Ishikawa (cell line): ENCODE data around the gene CPE.

Experiments
- CEBPB ChIP-seq: IDR thresholded peaks from 2 replicates; pipeline ENCODE4 v1.6.1; 2012
- CREB1 ChIP-seq: IDR thresholded peaks from 2 replicates; pipeline ENCODE4 v1.6.1; 2012; ENCODE audit warnings: low read depth
- EGR1 ChIP-seq: IDR thresholded peaks from 2 replicates; pipeline ENCODE4 v1.6.1; 2012
- EP300 ChIP-seq: IDR thresholded peaks from 2 replicates; pipeline ENCODE4 v1.6.1; 2012; ENCODE audit warnings: borderline replicate concordance
- RAD21 ChIP-seq: IDR thresholded peaks from 2 replicates; pipeline ENCODE4 v1.6.1; 2012; ENCODE audit warnings: low read depth
- REST ChIP-seq: IDR thresholded peaks from 2 replicates; pipeline ENCODE4 v1.6.1; 2012; ENCODE audit warnings: low read depth, mild to moderate bottlenecking
- TCF12 ChIP-seq: IDR thresholded peaks from 2 replicates; pipeline ENCODE4 v1.6.1; 2012; ENCODE audit warnings: low read depth
- TEAD4 ChIP-seq: IDR thresholded peaks from 2 replicates; pipeline ENCODE4 v1.6.1; 2012
- YY1 ChIP-seq: IDR thresholded peaks from 2 replicates; pipeline ENCODE4 v1.6.1; 2012; ENCODE audit warnings: low read depth
- ZBTB7A ChIP-seq: IDR thresholded peaks from 2 replicates; pipeline ENCODE4 v1.6.1; 2012; ENCODE audit warnings: low read depth
- TF ChIP-seq, protein P1 (sequence below): IDR thresholded peaks from 2 replicates; pipeline ENCODE4 v1.6.1; 2012

DNA sequence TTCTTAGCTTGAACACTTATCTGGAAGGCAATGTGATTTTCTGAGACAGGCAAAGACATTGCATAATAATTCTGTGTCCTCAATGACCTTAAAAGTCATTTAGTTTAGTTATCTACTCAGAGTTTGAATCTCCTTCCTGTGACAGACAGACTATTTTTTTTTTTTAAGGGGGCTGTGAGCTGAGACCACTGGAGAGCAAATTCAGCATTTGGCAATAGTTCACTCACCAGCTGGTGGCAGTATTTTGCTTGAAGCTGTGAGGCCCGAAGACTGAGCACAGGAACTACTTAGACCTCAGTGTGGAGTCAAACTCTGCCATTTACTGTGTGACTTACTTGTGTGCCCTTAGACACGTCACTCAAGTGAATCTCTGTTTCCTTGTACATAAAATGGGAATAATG is 22.9 kb upstream of the CPE start:
- TF ChIP-seq EP300 (no peak), TEAD4 (no peak), RAD21 (peak; percentile 90), ZBTB7A (peak; percentile 70; the same call in 1 of the 2 replicates), CEBPB (no peak), CREB1 (no peak), REST (no peak), YY1 (no peak), EGR1 (no peak), TCF12 (no peak)
- TF ChIP-seq, protein P1, sequence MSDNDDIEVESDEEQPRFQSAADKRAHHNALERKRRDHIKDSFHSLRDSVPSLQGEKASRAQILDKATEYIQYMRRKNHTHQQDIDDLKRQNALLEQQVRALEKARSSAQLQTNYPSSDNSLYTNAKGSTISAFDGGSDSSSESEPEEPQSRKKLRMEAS = no peak
